ENCODE measurements around the gene DPH1. TPM values are rescaled to one million over a fixed set of nuclear protein-coding genes. Genes with fewer than 3 reads are reported as not detected.

Gene DPH1
- total RNA-seq, 5 donors from 2014 or later (not counting 1 experiment from before 2014, with no cell fraction given) = 84.6 to 116 (median 94.2) TPM

GRCh38 chr17:2004435-2004952 is 25.5 kb upstream of the DPH1 start:
- Histone ChIP-seq H3K36me3 (ENCODE audit: control insufficient read depth in 2 of 2, extremely low read depth in 1 of 2, insufficient read depth in 1 of 2, low read length in 1 of 2) (no peaks in the 10 kb centered on the region), H3K4me1 (ENCODE audit: control insufficient read depth in 1 of 2, extremely low read depth in 1 of 2, insufficient read depth in 2 of 2, low read length in 2 of 2) (no peaks in the 10 kb centered on the region), H3K27me3 (replicated peaks in 1 of 2; ENCODE audit: control insufficient read depth in 2 of 2, extremely low read depth in 1 of 2, insufficient read depth in 2 of 2, low read length in 1 of 2) (peaks cover 0 to 23% of the 10 kb centered on the region in 2 experiments), H3K9me3 (no peaks in the 10 kb centered on the region), H3K4me3 (ENCODE audit: control insufficient read depth in 1 of 2, extremely low read depth in 1 of 2, low read length in 1 of 2) (no peak overlapping the region), H3K27ac (ENCODE audit: low read length) (no peak overlapping the region)
- no peak for DNase-seq
- Mint-ChIP-seq H3K9me3 (no peaks in the 10 kb centered on the region), H3K4me3 (no peak overlapping the region), H3K4me1 (peaks cover 0 to under 1% (median 0%) of the 10 kb centered on the region in 3 donors), H3K27me3 (peaks cover 2 to 18% of the 10 kb centered on the region in 2 donors), H3K27ac (no peak overlapping the region), H3K36me3 (no peaks in the 10 kb centered on the region)
- no peak for ATAC-seq (replicated peaks in 1 of 4)
- POLR2A ChIA-PET = interaction anchor here in 1 of 2 donors (0.7 kb wide), 1 partner anchor 562 kb away, joined by 3 read pairs; no protein-coding TSS in a partner anchor
- WGBS (ENCODE audit: insufficient coverage) = 73% methylated on average over 5 of the region's 12 CpGs
- CTCF ChIA-PET = no interaction called here

GRCh38 chr17:2008332-2009126 is 21.4 kb upstream of the DPH1 start:
- POLR2A ChIA-PET = no interaction called here
- Histone ChIP-seq H3K36me3 (ENCODE audit: control insufficient read depth in 2 of 2, extremely low read depth in 1 of 2, insufficient read depth in 1 of 2, low read length in 1 of 2) (no peaks in the 10 kb centered on the region), H3K4me1 (ENCODE audit: control insufficient read depth in 1 of 2, extremely low read depth in 1 of 2, insufficient read depth in 2 of 2, low read length in 2 of 2) (no peaks in the 10 kb centered on the region), H3K4me3 (ENCODE audit: control insufficient read depth in 1 of 2, extremely low read depth in 1 of 2, low read length in 1 of 2) (no peak overlapping the region), H3K27me3 (replicated peaks in 1 of 2; ENCODE audit: control insufficient read depth in 2 of 2, extremely low read depth in 1 of 2, insufficient read depth in 2 of 2, low read length in 1 of 2) (peaks cover 0 to 12% of the 10 kb centered on the region in 2 experiments), H3K9me3 (no peaks in the 10 kb centered on the region), H3K27ac (ENCODE audit: low read length) (no peak overlapping the region)
- H3K9me3 Mint-ChIP-seq = no peaks in the 10 kb centered on the region
- H3K36me3 Mint-ChIP-seq = no peaks in the 10 kb centered on the region
- no peak overlapping the region for H3K4me3 Mint-ChIP-seq
- H3K4me1 Mint-ChIP-seq = no peaks in the 10 kb centered on the region
- H3K27ac Mint-ChIP-seq = no peak overlapping the region
- CTCF ChIA-PET = no interaction called here
- peaks cover 3 to 4% of the 10 kb centered on the region in 2 donors for H3K27me3 Mint-ChIP-seq
- DNase-seq (no peak), ATAC-seq (replicated peaks in 1 of 4) (no peak)
- WGBS (ENCODE audit: insufficient coverage) = 87% methylated on average over 8 of the region's 15 CpGs

- no peaks in the 10 kb centered on the region for H3K36me3 ChIP-seq (ENCODE audit: control insufficient read depth in 2 of 2, extremely low read depth in 1 of 2, insufficient read depth in 1 of 2, low read length in 1 of 2)
- H3K27me3 Mint-ChIP-seq = peaks cover 3 to 9% of the 10 kb centered on the region in 2 donors
- ChIA-PET POLR2A (interaction anchor here in 1 of 2 donors (0.6 kb wide), 1 partner anchor 9 kb away, joined by 9 read pairs; no protein-coding TSS in a partner anchor), CTCF (no interaction called here)
- peaks cover 0 to 19% of the 10 kb centered on the region in 2 experiments for H3K27me3 ChIP-seq (replicated peaks in 1 of 2; ENCODE audit: control insufficient read depth in 2 of 2, extremely low read depth in 1 of 2, insufficient read depth in 2 of 2, low read length in 1 of 2)
- no peak overlapping the region for H3K27ac ChIP-seq (ENCODE audit: low read length)
- H3K27ac Mint-ChIP-seq = no peak overlapping the region
- H3K36me3 Mint-ChIP-seq = no peaks in the 10 kb centered on the region
- no peaks in the 10 kb centered on the region for H3K4me1 Mint-ChIP-seq
- H3K4me3 Mint-ChIP-seq = no peak overlapping the region
- ATAC-seq (replicated peaks in 1 of 4) (no peak), DNase-seq (no peak)
- H3K4me1 ChIP-seq (ENCODE audit: control insufficient read depth in 1 of 2, extremely low read depth in 1 of 2, insufficient read depth in 2 of 2, low read length in 2 of 2) = no peaks in the 10 kb centered on the region
- no peak overlapping the region for H3K4me3 ChIP-seq (ENCODE audit: control insufficient read depth in 1 of 2, extremely low read depth in 1 of 2, low read length in 1 of 2)
- H3K9me3 Mint-ChIP-seq = no peaks in the 10 kb centered on the region
- no CpG with 5 or more reads among the region's 10 CpGs for WGBS (ENCODE audit: insufficient coverage)
- no peaks in the 10 kb centered on the region for H3K9me3 ChIP-seq
These were observed 20.2 kb upstream of the DPH1 start for GRCh38 chr17:2009737-2010136.

- Histone ChIP-seq H3K27ac (ENCODE audit: low read length) (no peak overlapping the region), H3K4me1 (ENCODE audit: control insufficient read depth in 1 of 2, extremely low read depth in 1 of 2, insufficient read depth in 2 of 2, low read length in 2 of 2) (no peaks in the 10 kb centered on the region), H3K36me3 (ENCODE audit: control insufficient read depth in 2 of 2, extremely low read depth in 1 of 2, insufficient read depth in 1 of 2, low read length in 1 of 2) (no peaks in the 10 kb centered on the region), H3K27me3 (replicated peaks in 1 of 2; ENCODE audit: control insufficient read depth in 2 of 2, extremely low read depth in 1 of 2, insufficient read depth in 2 of 2, low read length in 1 of 2) (peaks cover 0 to 33% of the 10 kb centered on the region in 2 experiments), H3K4me3 (ENCODE audit: control insufficient read depth in 1 of 2, extremely low read depth in 1 of 2, low read length in 1 of 2) (no peak overlapping the region), H3K9me3 (no peaks in the 10 kb centered on the region)
- no peak for ATAC-seq (replicated peaks in 1 of 4)
- DNase-seq = no peak
- 52% methylated on average over 21 of the region's 24 CpGs for WGBS (ENCODE audit: insufficient coverage)
- Mint-ChIP-seq H3K4me1 (no peaks in the 10 kb centered on the region), H3K4me3 (no peak overlapping the region), H3K27ac (no peak overlapping the region), H3K36me3 (no peaks in the 10 kb centered on the region), H3K9me3 (no peaks in the 10 kb centered on the region), H3K27me3 (peaks cover 3 to 12% of the 10 kb centered on the region in 2 donors)
- POLR2A ChIA-PET = no interaction called here
- CTCF ChIA-PET = no interaction called here
These were observed 18.3 kb upstream of the DPH1 start for GRCh38 chr17:2011411-2012371.

- Mint-ChIP-seq H3K9me3 (no peaks in the 10 kb centered on the region), H3K4me3 (no peak overlapping the region), H3K4me1 (no peaks in the 10 kb centered on the region), H3K36me3 (no peaks in the 10 kb centered on the region), H3K27me3 (peaks cover 3 to 12% of the 10 kb centered on the region in 2 donors), H3K27ac (no peak overlapping the region)
- no peaks in the 10 kb centered on the region for H3K9me3 ChIP-seq
- POLR2A ChIA-PET = no interaction called here
- no peaks in the 10 kb centered on the region for H3K4me1 ChIP-seq (ENCODE audit: control insufficient read depth in 1 of 2, extremely low read depth in 1 of 2, insufficient read depth in 2 of 2, low read length in 2 of 2)
- no peak overlapping the region for H3K4me3 ChIP-seq (ENCODE audit: control insufficient read depth in 1 of 2, extremely low read depth in 1 of 2, low read length in 1 of 2)
- H3K27ac ChIP-seq (ENCODE audit: low read length) = no peak overlapping the region
- CTCF ChIA-PET = no interaction called here
- no peaks in the 10 kb centered on the region for H3K36me3 ChIP-seq (ENCODE audit: control insufficient read depth in 2 of 2, extremely low read depth in 1 of 2, insufficient read depth in 1 of 2, low read length in 1 of 2)
- 85% methylated on average over 3 of the region's 4 CpGs for WGBS (ENCODE audit: insufficient coverage)
- H3K27me3 ChIP-seq (replicated peaks in 1 of 2; ENCODE audit: control insufficient read depth in 2 of 2, extremely low read depth in 1 of 2, insufficient read depth in 2 of 2, low read length in 1 of 2) = peaks cover 0 to 41% of the 10 kb centered on the region in 2 experiments
- ATAC-seq (replicated peaks in 1 of 4) = no peak
- DNase-seq = no peak
These were observed 17.5 kb upstream of the DPH1 start for GRCh38 chr17:2012499-2012898.
